ACHN (cell line): ENCODE measurements around the gene RAC3.

Experiments used
- DNase-seq: peaks from one replicate; pipeline ENCODE4 v3.0.0-alpha.2; 2015
- in situ Hi-C: cut with HindIII; loops from 2 replicates; pipeline ENCODE4 v1.10.0; 2017; ENCODE audit warnings: low sequenced_read_pairs, low pct_ligation_motif_present, low pct_unique_long_range_greater_than_20kb

RAC3 gene

GRCh38 chr17:81998212-81998611 is 33.3 kb upstream of the RAC3 start:
- in situ Hi-C loops: no loop called here
- no peak for DNase-seq

- DNase-seq: no peak
- in situ Hi-C loops: no loop called here
Measured at GRCh38 chr17:81998691-81999438, 32.6 kb upstream of the RAC3 start.

- no peak for DNase-seq
- in situ Hi-C loops: no loop called here
Measured at GRCh38 chr17:81999587-81999975, 31.9 kb upstream of the RAC3 start.

GRCh38 chr17:81999976-82000802 is 31.3 kb upstream of the RAC3 start:
- no peak for DNase-seq
- in situ Hi-C loops: no loop called here

GRCh38 chr17:82000803-82001570 is 30.5 kb upstream of the RAC3 start:
- in situ Hi-C loops: no loop called here
- no peak for DNase-seq

GRCh38 chr17:82001571-82002056 is 29.9 kb upstream of the RAC3 start:
- DNase-seq: no peak
- in situ Hi-C loops: no loop called here

- in situ Hi-C loops: no loop called here
- DNase-seq: peak; percentile 95
Measured at GRCh38 chr17:82003411-82004381, 27.8 kb upstream of the RAC3 start.

- in situ Hi-C loops: no loop called here
- no peak for DNase-seq
Measured at GRCh38 chr17:82004517-82005455, 26.7 kb upstream of the RAC3 start.

- in situ Hi-C loops: no loop called here
Measured at GRCh38 chr17:82005701-82006348, 25.7 kb upstream of the RAC3 start.

GRCh38 chr17:82006468-82007227 is 24.8 kb upstream of the RAC3 start:
- in situ Hi-C loops: no loop called here
- peak; percentile 43 for DNase-seq

More at GRCh38 chr17:82005701-82006348, 25.7 kb upstream of the RAC3 start:
- DNase-seq: no peak

- in situ Hi-C loops: no loop called here
- DNase-seq: no peak
Measured at GRCh38 chr17:82007228-82007494, 24.3 kb upstream of the RAC3 start.

- in situ Hi-C loops: no loop called here
- peak; percentile 37 for DNase-seq
Measured at GRCh38 chr17:82007495-82008257, 23.8 kb upstream of the RAC3 start.

- in situ Hi-C loops: no loop called here
- no peak for DNase-seq
Measured at GRCh38 chr17:82008258-82008940, 23.1 kb upstream of the RAC3 start.

- in situ Hi-C loops: no loop called here
Measured at GRCh38 chr17:82008941-82009405, 22.5 kb upstream of the RAC3 start.

GRCh38 chr17:82009413-82009812 is 22.1 kb upstream of the RAC3 start:
- in situ Hi-C loops: no loop called here
- no peak for DNase-seq

More at GRCh38 chr17:82008941-82009405, 22.5 kb upstream of the RAC3 start:
- DNase-seq: no peak
